Mesenchymal stem cell (in vitro differentiated cells and primary cell): ENCODE data around the gene OTUB2.

Experiments used
- DNase-seq: peaks from one replicate; pipeline ENCODE4 v3.0.0-alpha.2; 2013
- H2AFZ ChIP-seq: one replicate; pipeline ENCODE4 v1.6.1; 2013; ENCODE audit warnings: low read depth, mild to moderate bottlenecking, control low read depth, inconsistent platforms, low read length, moderate library complexity
- H2AK5ac ChIP-seq: 2 replicates; pipeline ENCODE4 v1.6.1; 2013; ENCODE audit warnings: low read length, moderate library complexity, mild to moderate bottlenecking, inconsistent platforms; ENCODE audit not compliant: severe bottlenecking
- H2BK120ac ChIP-seq: one replicate; pipeline ENCODE4 v1.6.1; 2013; ENCODE audit warnings: low read depth, mild to moderate bottlenecking, inconsistent platforms, low read length, moderate library complexity
- H2BK12ac ChIP-seq, 2 experiments: one replicate each; pipeline ENCODE4 v1.6.1; 2013; ENCODE audit warnings: inconsistent platforms in 2 of 2, low read length in 2 of 2, mild to moderate bottlenecking in 2 of 2, moderate library complexity in 2 of 2, control low read depth in 1 of 2
- H2BK15ac ChIP-seq: one replicate; pipeline ENCODE4 v1.6.1; 2013; ENCODE audit warnings: mild to moderate bottlenecking, low read depth, inconsistent platforms; ENCODE audit not compliant: poor library complexity, severe bottlenecking
- H2BK5ac ChIP-seq: 2 replicates; pipeline ENCODE4 v1.6.1; 2013; ENCODE audit warnings: low read depth, mild to moderate bottlenecking, low read length, control low read depth, inconsistent platforms; ENCODE audit not compliant: poor library complexity, severe bottlenecking
- H3K14ac ChIP-seq, 2 experiments: one replicate each; pipeline ENCODE4 v1.6.1; 2013; ENCODE audit warnings: inconsistent platforms in 2 of 2, low read length in 2 of 2, control low read depth in 1 of 2, mild to moderate bottlenecking in 1 of 2, moderate library complexity in 1 of 2
- H3K18ac ChIP-seq, 2 experiments: one replicate each; pipeline ENCODE4 v1.6.1; 2013; ENCODE audit warnings: inconsistent platforms in 2 of 2, low read length in 2 of 2, control low read depth in 1 of 2, low read depth in 1 of 2, mild to moderate bottlenecking in 1 of 2
- H3K23ac ChIP-seq, 2 experiments: one replicate each; pipeline ENCODE4 v1.6.1; 2013; ENCODE audit warnings: inconsistent platforms in 2 of 2, low read length in 2 of 2, mild to moderate bottlenecking in 2 of 2, moderate library complexity in 2 of 2, control low read depth in 1 of 2
- H3K27ac ChIP-seq: 2 replicates; pipeline ENCODE4 v1.5.1; 2013; ENCODE audit warnings: mild to moderate bottlenecking, moderate library complexity, low read length, control low read depth, inconsistent platforms; ENCODE audit not compliant: poor library complexity, severe bottlenecking
- H3K27me3 ChIP-seq, 2 experiments: 2 replicates each; pipeline versions ENCODE4 v1.6.1 to v1.7.0; 2013; ENCODE audit warnings: low read length in 2 of 2, mild to moderate bottlenecking in 2 of 2, moderate library complexity in 2 of 2, control low read depth in 1 of 2, inconsistent platforms in 1 of 2; ENCODE audit not compliant: control insufficient read depth in 1 of 2, insufficient read depth in 1 of 2
- H3K36me3 ChIP-seq, 2 experiments: 2 replicates each; pipeline versions ENCODE4 v1.6.1 to v1.7.0; 2013; ENCODE audit warnings: low read length in 2 of 2, control low read depth in 1 of 2, inconsistent platforms in 1 of 2, low read depth in 1 of 2, mild to moderate bottlenecking in 1 of 2; ENCODE audit not compliant: insufficient read depth in 2 of 2, control insufficient read depth in 1 of 2
- H3K4ac ChIP-seq, 2 experiments: one replicate each; pipeline ENCODE4 v1.6.1; 2013; ENCODE audit warnings: inconsistent platforms in 2 of 2, low read length in 2 of 2, mild to moderate bottlenecking in 2 of 2, moderate library complexity in 2 of 2, control low read depth in 1 of 2, low read depth in 1 of 2
- H3K4me1 ChIP-seq: 2 replicates; pipeline ENCODE4 v1.6.1; 2013; ENCODE audit warnings: low read depth, low read length, control low read depth; ENCODE audit not compliant: control insufficient read depth, insufficient read depth
- H3K4me2 ChIP-seq: 2 replicates; pipeline ENCODE4 v1.6.1; 2013; ENCODE audit warnings: low read length, mild to moderate bottlenecking, inconsistent platforms; ENCODE audit not compliant: poor library complexity, severe bottlenecking
- H3K4me3 ChIP-seq, 2 experiments: 2 replicates each; pipeline versions ENCODE4 v1.5.1 to v1.7.0; 2013; ENCODE audit warnings: low read length in 2 of 2, mild to moderate bottlenecking in 2 of 2, control low read depth in 1 of 2, low read depth in 1 of 2; ENCODE audit not compliant: insufficient read depth in 1 of 2
- H3K79me1 ChIP-seq: replicated peaks from 2 replicates; pipeline ENCODE4 v1.6.1; 2013; ENCODE audit warnings: mild to moderate bottlenecking, control low read depth, low read length, inconsistent platforms; ENCODE audit not compliant: poor library complexity, severe bottlenecking
- H3K9ac ChIP-seq: 2 replicates; pipeline ENCODE4 v1.7.0; 2013; ENCODE audit warnings: mild to moderate bottlenecking, low read length, moderate library complexity
- H3K9me3 ChIP-seq: 2 replicates; pipeline ENCODE4 v1.7.0; 2013; ENCODE audit warnings: mild to moderate bottlenecking, low read length; ENCODE audit not compliant: control insufficient read depth
- H4K8ac ChIP-seq: one replicate; pipeline ENCODE4 v1.6.1; 2013; ENCODE audit warnings: inconsistent platforms, mild to moderate bottlenecking, low read length, moderate library complexity
- H4K91ac ChIP-seq: one replicate; pipeline ENCODE4 v1.6.1; 2013; ENCODE audit warnings: mild to moderate bottlenecking, low read length, inconsistent platforms
- WGBS: methylation state at CpG from one replicate; pipeline ENCODE4 v1.1.7; 2013; ENCODE audit warnings: mixed read lengths; 5-methylcytosine and 5-hydroxymethylcytosine counted together

Gene OTUB2

GRCh38 chr14:94058128-94058673, 32.1 kb downstream of the OTUB2 start:
- Histone ChIP-seq H4K8ac (no peak overlapping the region), H2AFZ (no peak overlapping the region), H2BK5ac (no peak overlapping the region), H3K23ac (no peak overlapping the region), H3K4me3 (no peak overlapping the region), H3K9me3 (no peaks in the 10 kb centered on the region), H3K4me2 (no peak overlapping the region), H2BK120ac (no peak overlapping the region), H3K4me1 (peaks cover 5% of the 10 kb centered on the region), H3K36me3 (peaks cover 34 to 90% of the 10 kb centered on the region in 2 experiments), H3K18ac (no peak overlapping the region), H2BK12ac (no peak overlapping the region), H3K27me3 (no peaks in the 10 kb centered on the region), H3K79me1 (peaks cover 54% of the 10 kb centered on the region), H3K14ac (no peak overlapping the region), H4K91ac (no peak overlapping the region), H3K27ac (no peak overlapping the region), H2AK5ac (no peak overlapping the region), H2BK15ac (no peak overlapping the region), H3K4ac (no peak overlapping the region), H3K9ac (no peak overlapping the region)
- DNase-seq = no peak
- 94% methylated on average over 1 of the region's 1 CpG for whole genome bisulfite sequencing

GRCh38 chr14:94058674-94059138, 32.6 kb downstream of the OTUB2 start:
- Histone ChIP-seq H3K4me2 (no peak overlapping the region), H3K79me1 (peaks cover 54% of the 10 kb centered on the region), H2BK15ac (no peak overlapping the region), H4K91ac (no peak overlapping the region), H3K9me3 (no peaks in the 10 kb centered on the region), H3K36me3 (peaks cover 31 to 89% of the 10 kb centered on the region in 2 experiments), H2BK12ac (no peak overlapping the region), H3K18ac (no peak overlapping the region), H4K8ac (no peak overlapping the region), H3K9ac (no peak overlapping the region), H3K23ac (no peak overlapping the region), H3K27ac (no peak overlapping the region), H2AK5ac (no peak overlapping the region), H2BK5ac (no peak overlapping the region), H3K4me3 (no peak overlapping the region), H2AFZ (no peak overlapping the region), H2BK120ac (no peak overlapping the region), H3K4ac (no peak overlapping the region), H3K27me3 (no peaks in the 10 kb centered on the region), H3K4me1 (peaks cover 7% of the 10 kb centered on the region), H3K14ac (no peak overlapping the region)
- WGBS = 98% methylated on average over 5 of the region's 5 CpGs
- DNase-seq = no peak

- Histone ChIP-seq H3K4ac (no peak overlapping the region), H2AK5ac (no peak overlapping the region), H3K4me3 (no peak overlapping the region), H3K18ac (no peak overlapping the region), H2AFZ (no peak overlapping the region), H2BK12ac (no peak overlapping the region), H3K36me3 (peaks cover 21 to 81% of the 10 kb centered on the region in 2 experiments), H3K23ac (no peak overlapping the region), H4K91ac (no peak overlapping the region), H3K9me3 (no peaks in the 10 kb centered on the region), H3K27ac (no peak overlapping the region), H4K8ac (no peak overlapping the region), H3K4me2 (no peak overlapping the region), H3K79me1 (peaks cover 42% of the 10 kb centered on the region), H2BK15ac (no peak overlapping the region), H2BK5ac (no peak overlapping the region), H3K4me1 (peaks cover 7% of the 10 kb centered on the region), H3K27me3 (no peaks in the 10 kb centered on the region), H3K14ac (no peak overlapping the region), H3K9ac (no peak overlapping the region), H2BK120ac (no peak overlapping the region)
- DNase-seq = no peak
- 96% methylated on average over 5 of the region's 5 CpGs for WGBS
Measured at GRCh38 chr14:94059998-94060397, 33.9 kb downstream of the OTUB2 start.

GRCh38 chr14:94062344-94062940, 36.3 kb downstream of the OTUB2 start:
- Histone ChIP-seq H3K27me3 (no peaks in the 10 kb centered on the region), H2BK12ac (no peak overlapping the region), H3K79me1 (peaks cover 29% of the 10 kb centered on the region), H3K4me2 (no peak overlapping the region), H3K27ac (peak overlapping the region; percentile 77), H4K8ac (no peak overlapping the region), H3K36me3 (peaks cover 18 to 60% of the 10 kb centered on the region in 2 experiments), H3K4me3 (no peak overlapping the region), H3K4ac (no peak overlapping the region), H3K9ac (no peak overlapping the region), H4K91ac (no peak overlapping the region), H3K23ac (no peak overlapping the region), H3K14ac (no peak overlapping the region), H2BK5ac (no peak overlapping the region), H3K9me3 (no peaks in the 10 kb centered on the region), H2BK120ac (no peak overlapping the region), H3K4me1 (peaks cover 18% of the 10 kb centered on the region), H2BK15ac (no peak overlapping the region), H2AK5ac (no peak overlapping the region), H3K18ac (no peak overlapping the region), H2AFZ (no peak overlapping the region)
- WGBS = 66% methylated on average over 6 of the region's 9 CpGs
- no peak for DNase-seq
